ENCODE measurements around the gene UBE2E2. TPM values are rescaled to one million over a fixed set of nuclear protein-coding genes. Genes with fewer than 3 reads are reported as not detected.

UBE2E2 gene
- total RNA-seq (10 to 100 TPM; 35.1 to 63.8 (median 54.6) TPM), polyA plus RNA-seq (10 to 100 TPM; 19.5 to 27.4 TPM)
- long read RNA-seq, donor 1, partial matches to known transcripts, result 1 of 4 reads
- long read RNA-seq, donor 1, other reads (novel, unspliced or antisense), result 2 of 4 reads
- long read RNA-seq, donor 2, partial matches to known transcripts, result 2 of 7 reads
- long read RNA-seq, donor 2, other reads (novel, unspliced or antisense), result 4 of 7 reads
- long read RNA-seq, donor 3, partial matches to known transcripts, result 0 of 4 reads
- long read RNA-seq, donor 3, other reads (novel, unspliced or antisense), result 3 of 4 reads

GRCh38 chr3:23202921-23203707 lies at the start of gene UBE2E2:
UBE2E2 (plus strand) TSS chr3:23203327.
- Histone ChIP-seq H3K36me3 (no peaks in the 10 kb centered on the region), H3K27me3 (peaks cover 0 to 7% (median 0%) of the 10 kb centered on the region in 7 donors), H3K4me3 (peak within 1 kb of the TSS; percentile 72 to 98 (median 92)), H3K9me3 (no peaks in the 10 kb centered on the region), H3K27ac (peak within 1 kb of the TSS; percentile 66 to 93 (median 88)), H3K4me1 (peaks cover 0 to 49% (median 20%) of the 10 kb centered on the region in 9 donors)
- ATAC-seq (peak; percentile 75 to 94 (median 87)), DNase-seq (peak; percentile 59 to 78)
- intact Hi-C loops (cut with DNase I), result loop anchor here in 4 of 10 donors (10.0 kb wide), 3 partner anchors 562 to 612 kb away; partner anchors contain the start of gene UBE2E1 (in 3 of the 4)
- TF ChIP-seq CTCF (IDR thresholded peaks at IDR 0.05), result no peak
- WGBS, 2 donors, result 0% methylated on average over 76 to 100 of the region's 101 CpGs

GRCh38 chr3:23153436-23153835 lies 49.7 kb upstream of the UBE2E2 start:
- WGBS, 2 donors, result 23 to 63% methylated on average over 1 of the region's 1 CpG
- ATAC-seq (no peak), DNase-seq (no peak)
- Histone ChIP-seq H3K36me3 (no peaks in the 10 kb centered on the region), H3K27ac (no peak overlapping the region), H3K4me3 (no peak overlapping the region), H3K9me3 (peaks cover 0 to 20% (median 10%) of the 10 kb centered on the region in 11 donors), H3K4me1 (no peaks in the 10 kb centered on the region), H3K27me3 (no peaks in the 10 kb centered on the region)
- intact Hi-C loops (cut with DNase I), result no loop called here
- no peak for TF ChIP-seq CTCF (IDR thresholded peaks at IDR 0.05)

- intact Hi-C loops (cut with DNase I), result no loop called here
- Histone ChIP-seq H3K4me3 (no peak overlapping the region), H3K4me1 (peaks cover 0 to 22% (median 5%) of the 10 kb centered on the region in 9 donors), H3K27me3 (no peaks in the 10 kb centered on the region), H3K36me3 (no peaks in the 10 kb centered on the region), H3K27ac (no peak overlapping the region), H3K9me3 (peaks cover 0 to 20% (median 10%) of the 10 kb centered on the region in 11 donors)
- no peak for ATAC-seq
- no peak for DNase-seq
- WGBS, 2 donors, result 81% methylated on average over 3 of the region's 3 CpGs
- TF ChIP-seq CTCF (IDR thresholded peaks at IDR 0.05), result no peak
Measured at GRCh38 chr3:23157331-23157730, 45.8 kb upstream of the UBE2E2 start.

GRCh38 chr3:23159929-23160328 lies 43.2 kb upstream of the UBE2E2 start:
- WGBS, 2 donors, result 9 to 27% methylated on average over 2 of the region's 2 CpGs
- intact Hi-C loops (cut with DNase I), result no loop called here
- H3K4me1 ChIP-seq, result peaks cover 0 to 24% (median 5%) of the 10 kb centered on the region in 9 donors

More at GRCh38 chr3:23159929-23160328, 43.2 kb upstream of the UBE2E2 start:
- no peak overlapping the region for H3K4me3 ChIP-seq
- no peaks in the 10 kb centered on the region for H3K36me3 ChIP-seq
- ATAC-seq (peak in 6 of 8 donors; percentile 12 to 91 (median 67)), DNase-seq (no peak)
- H3K27ac ChIP-seq, result peak overlapping the region in 2 of 10 donors; percentile 7 to 11
- H3K27me3 ChIP-seq, result peaks cover 0 to 5% (median 0%) of the 10 kb centered on the region in 7 donors
- no peak for TF ChIP-seq CTCF (IDR thresholded peaks at IDR 0.05)
- peaks cover 0 to 12% (median 8%) of the 10 kb centered on the region in 11 donors for H3K9me3 ChIP-seq
